ENCODE measurements around the gene KATNBL1.

The KATNBL1 gene

GRCh38 chr15:34111488-34111887 lies 98.4 kb downstream of the KATNBL1 start:
- Histone ChIP-seq H3K79me2 (ENCODE audit: insufficient read depth, low read length) (no peaks in the 10 kb centered on the region), H2AFZ (ENCODE audit: low read depth, low read length) (no peak overlapping the region)

DNA sequence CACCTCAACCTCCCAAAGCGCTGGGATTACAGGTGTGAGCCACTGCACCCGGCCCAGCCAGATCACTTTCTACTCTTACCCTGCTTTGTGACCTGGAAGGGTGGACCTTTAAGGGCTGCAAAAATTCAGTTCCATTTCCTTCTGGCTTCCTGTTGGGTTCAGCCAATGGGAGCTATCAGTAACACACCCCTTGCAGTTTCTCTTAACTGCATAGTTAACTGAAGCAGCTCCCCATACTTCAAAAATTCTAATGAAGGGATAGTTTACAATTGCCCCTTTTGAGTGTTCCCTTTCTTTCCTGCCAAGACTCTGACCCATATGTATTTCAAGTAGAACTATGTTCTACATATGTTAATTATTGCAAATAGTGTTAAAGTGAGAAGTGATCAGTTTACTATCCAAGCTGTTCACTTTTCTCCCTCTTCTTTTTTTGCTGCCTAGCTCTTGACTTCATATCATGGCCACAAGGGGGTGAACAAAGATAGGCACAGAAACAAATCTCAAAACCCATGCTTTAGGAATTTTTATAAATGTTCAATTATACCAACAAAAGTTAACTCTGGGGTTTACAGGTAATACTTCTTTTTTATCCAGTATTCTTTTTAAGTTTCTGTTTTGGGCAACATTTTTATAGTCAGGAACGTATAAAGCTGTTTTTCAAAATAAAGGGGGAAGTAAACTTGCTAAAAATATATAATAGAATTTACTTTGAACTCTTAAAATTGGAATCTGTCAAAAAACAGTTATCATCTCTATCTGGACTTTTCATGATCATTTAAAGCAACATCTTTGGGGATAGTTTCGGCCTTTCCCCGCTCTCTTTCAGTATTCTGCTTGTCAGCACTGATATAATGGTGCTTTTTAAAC lies 99.9 kb downstream of the KATNBL1 start:
- Histone ChIP-seq H3K79me2 (ENCODE audit: insufficient read depth, low read length) (no peaks in the 10 kb centered on the region), H3K4me1 (ENCODE audit: insufficient read depth, low read length) (no peaks in the 10 kb centered on the region), H3K9me3 (ENCODE audit: insufficient read depth, low read length, severe bottlenecking) (no peaks in the 10 kb centered on the region), H3K27me3 (ENCODE audit: insufficient read depth, low read length, poor library complexity) (no peaks in the 10 kb centered on the region), H3K36me3 (ENCODE audit: insufficient read depth, low read length) (no peaks in the 10 kb centered on the region), H4K20me1 (ENCODE audit: insufficient read depth, low read length) (no peaks in the 10 kb centered on the region), H3K27ac (ENCODE audit: low read length) (no peak overlapping the region), H3K9ac (ENCODE audit: low read depth, low read length) (no peak overlapping the region), H3K4me2 (ENCODE audit: insufficient read depth, low read length) (no peak overlapping the region), H2AFZ (ENCODE audit: low read depth, low read length) (no peak overlapping the region), H3K4me3 (ENCODE audit: low read depth in 1 of 2, low read length in 2 of 2) (no peak overlapping the region)
- DNase-seq (no peak), ATAC-seq (ENCODE audit: insufficient read depth, low read depth) (no peak; the same call in 2 of the 3 replicates)
- TF ChIP-seq, protein P1, sequence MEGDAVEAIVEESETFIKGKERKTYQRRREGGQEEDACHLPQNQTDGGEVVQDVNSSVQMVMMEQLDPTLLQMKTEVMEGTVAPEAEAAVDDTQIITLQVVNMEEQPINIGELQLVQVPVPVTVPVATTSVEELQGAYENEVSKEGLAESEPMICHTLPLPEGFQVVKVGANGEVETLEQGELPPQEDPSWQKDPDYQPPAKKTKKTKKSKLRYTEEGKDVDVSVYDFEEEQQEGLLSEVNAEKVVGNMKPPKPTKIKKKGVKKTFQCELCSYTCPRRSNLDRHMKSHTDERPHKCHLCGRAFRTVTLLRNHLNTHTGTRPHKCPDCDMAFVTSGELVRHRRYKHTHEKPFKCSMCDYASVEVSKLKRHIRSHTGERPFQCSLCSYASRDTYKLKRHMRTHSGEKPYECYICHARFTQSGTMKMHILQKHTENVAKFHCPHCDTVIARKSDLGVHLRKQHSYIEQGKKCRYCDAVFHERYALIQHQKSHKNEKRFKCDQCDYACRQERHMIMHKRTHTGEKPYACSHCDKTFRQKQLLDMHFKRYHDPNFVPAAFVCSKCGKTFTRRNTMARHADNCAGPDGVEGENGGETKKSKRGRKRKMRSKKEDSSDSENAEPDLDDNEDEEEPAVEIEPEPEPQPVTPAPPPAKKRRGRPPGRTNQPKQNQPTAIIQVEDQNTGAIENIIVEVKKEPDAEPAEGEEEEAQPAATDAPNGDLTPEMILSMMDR (IDR thresholded peaks at IDR 0.05; ENCODE audit: borderline replicate concordance, extremely low read depth, low read length, poor library complexity, severe bottlenecking): peak; percentile 55
- TF ChIP-seq EZH2 (IDR thresholded peaks at IDR 0.05; ENCODE audit: borderline replicate concordance, low read depth, low read length, severe bottlenecking): no peak

More at GRCh38 chr15:34111488-34111887, 98.4 kb downstream of the KATNBL1 start:
- H4K20me1 ChIP-seq (ENCODE audit: insufficient read depth, low read length): no peaks in the 10 kb centered on the region
- H3K9me3 ChIP-seq (ENCODE audit: insufficient read depth, low read length, severe bottlenecking): no peaks in the 10 kb centered on the region
- no peak overlapping the region for H3K4me2 ChIP-seq (ENCODE audit: insufficient read depth, low read length)
- H3K4me3 ChIP-seq (ENCODE audit: low read depth in 1 of 2, low read length in 2 of 2): no peak overlapping the region
- no peaks in the 10 kb centered on the region for H3K36me3 ChIP-seq (ENCODE audit: insufficient read depth, low read length)
- no peak for DNase-seq
- H3K9ac ChIP-seq (ENCODE audit: low read depth, low read length): no peak overlapping the region
- H3K27ac ChIP-seq (ENCODE audit: low read length): no peak overlapping the region
- no peaks in the 10 kb centered on the region for H3K27me3 ChIP-seq (ENCODE audit: insufficient read depth, low read length, poor library complexity)
- no peak for ATAC-seq (ENCODE audit: insufficient read depth, low read depth)
- TF ChIP-seq, protein P1 (IDR thresholded peaks at IDR 0.05; ENCODE audit: borderline replicate concordance, extremely low read depth, low read length, poor library complexity, severe bottlenecking): no peak
- no peak for TF ChIP-seq EZH2 (IDR thresholded peaks at IDR 0.05; ENCODE audit: borderline replicate concordance, low read depth, low read length, severe bottlenecking)
- no peaks in the 10 kb centered on the region for H3K4me1 ChIP-seq (ENCODE audit: insufficient read depth, low read length)

DNA sequence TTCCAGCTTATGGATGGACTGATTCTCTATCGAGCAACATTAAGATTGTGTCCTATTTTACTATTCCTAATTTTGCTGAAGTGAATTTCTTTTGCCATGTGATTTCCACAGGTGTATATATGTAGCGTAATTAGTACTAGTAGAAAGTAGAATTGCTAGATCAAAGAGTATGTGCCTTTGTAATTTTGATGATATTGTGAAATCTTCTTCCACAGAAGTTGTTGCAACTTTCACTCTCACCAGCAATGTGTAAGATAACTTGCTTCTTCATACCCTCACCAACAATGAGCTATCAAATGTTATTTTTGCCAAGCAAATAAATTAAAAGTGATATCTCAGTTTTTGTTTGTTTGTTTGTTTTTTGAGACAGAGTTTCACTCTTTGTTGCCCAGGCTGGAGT lies 102.6 kb downstream of the KATNBL1 start:
- Histone ChIP-seq H3K27ac (ENCODE audit: low read length) (no peak overlapping the region), H3K4me2 (ENCODE audit: insufficient read depth, low read length) (no peak overlapping the region), H3K4me3 (ENCODE audit: low read depth in 1 of 2, low read length in 2 of 2) (no peak overlapping the region), H2AFZ (ENCODE audit: low read depth, low read length) (no peak overlapping the region), H3K4me1 (ENCODE audit: insufficient read depth, low read length) (peaks cover 10% of the 10 kb centered on the region), H3K79me2 (ENCODE audit: insufficient read depth, low read length) (peaks cover 10% of the 10 kb centered on the region), H3K9ac (ENCODE audit: low read depth, low read length) (no peak overlapping the region), H3K9me3 (ENCODE audit: insufficient read depth, low read length, severe bottlenecking) (no peaks in the 10 kb centered on the region), H3K36me3 (ENCODE audit: insufficient read depth, low read length) (no peaks in the 10 kb centered on the region), H3K27me3 (ENCODE audit: insufficient read depth, low read length, poor library complexity) (no peaks in the 10 kb centered on the region), H4K20me1 (ENCODE audit: insufficient read depth, low read length) (no peaks in the 10 kb centered on the region)
- TF ChIP-seq, protein P1 (IDR thresholded peaks at IDR 0.05; ENCODE audit: borderline replicate concordance, extremely low read depth, low read length, poor library complexity, severe bottlenecking): no peak
- no peak for TF ChIP-seq EZH2 (IDR thresholded peaks at IDR 0.05; ENCODE audit: borderline replicate concordance, low read depth, low read length, severe bottlenecking)
- no peak for ATAC-seq (ENCODE audit: insufficient read depth, low read depth)
- no peak for DNase-seq
